ENCODE measurements around the gene ZFYVE9. TPM values are rescaled to one million over a fixed set of nuclear protein-coding genes. Genes with fewer than 3 reads are reported as not detected.
"Not testable (repeated sequence)": the region's sequence is repeated elsewhere in the genome, so short reads cannot be mapped to it uniquely, and the experiment has no call there.

The ZFYVE9 gene
- total and polyA plus RNA-seq, 2 of the 8 experiments (the other 6 are each of a cell fraction or from before 2014, with no cell fraction given), result 5.8 to 26.5 TPM

DNA sequence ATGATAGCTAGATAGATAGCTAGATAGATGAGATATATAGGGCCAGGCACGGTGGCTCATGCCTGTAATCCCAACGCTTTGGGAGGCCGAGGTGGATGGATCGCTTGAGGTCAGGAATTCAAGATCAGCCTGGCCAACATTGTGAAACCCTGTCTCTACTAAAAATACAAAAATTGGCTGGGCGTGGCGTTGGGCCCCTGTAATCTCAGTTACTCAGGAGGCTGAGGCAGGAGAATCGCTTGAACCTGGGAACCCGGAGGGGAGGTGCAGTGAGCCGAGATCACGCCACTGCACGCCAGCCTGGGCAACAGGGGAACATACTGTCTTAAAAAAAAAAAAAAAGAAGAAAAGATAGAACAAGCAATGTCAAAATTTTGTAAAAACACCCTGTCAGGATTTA, 8.6 kb downstream of the ZFYVE9 start:
- H3K27ac ChIP-seq (ENCODE audit: low read depth, low read length); H3K56ac ChIP-seq (replicated peaks; ENCODE audit: insufficient read length, low read depth, low read length); H2BK20ac ChIP-seq (ENCODE audit: low read length); H2BK12ac ChIP-seq (ENCODE audit: low read depth, low read length); H3K4me3 ChIP-seq (ENCODE audit: extremely low read depth in 1 of 4, insufficient read depth in 2 of 4, low read depth in 3 of 4, low read length in 4 of 4); H2AK5ac ChIP-seq (ENCODE audit: low read depth, low read length); H3K23me2 ChIP-seq (ENCODE audit: low read depth, low read length); H2AFZ ChIP-seq (ENCODE audit: low read length); H3K9ac ChIP-seq (replicated peaks in 1 of 4; ENCODE audit: extremely low read depth in 1 of 4, low read depth in 3 of 4, low read length in 3 of 4); H3K4me1 ChIP-seq (replicated peaks in 1 of 4; ENCODE audit: control insufficient read depth in 3 of 4, insufficient read depth in 4 of 4, low read length in 3 of 4); H3K23ac ChIP-seq (ENCODE audit: insufficient read length); H3K4ac ChIP-seq (replicated peaks; ENCODE audit: insufficient read length, low read depth, low read length); H3K36me3 ChIP-seq (ENCODE audit: control insufficient read depth in 2 of 4, insufficient read depth in 4 of 4, low read length in 3 of 4); H4K91ac ChIP-seq (replicated peaks; ENCODE audit: insufficient read length, low read length); H2BK15ac ChIP-seq (ENCODE audit: low read length); FAIRE-seq; H2BK5ac ChIP-seq (ENCODE audit: low read depth, low read length); DNase-seq (ENCODE audit: low read depth in 1 of 2, low spot score in 2 of 2); H3K14ac ChIP-seq (ENCODE audit: insufficient read length); H3K9me3 ChIP-seq (ENCODE audit: insufficient read depth in 2 of 2, low read depth in 1 of 2, low read length in 1 of 2); H3K27me3 ChIP-seq (replicated peaks in 1 of 4; ENCODE audit: control insufficient read depth in 3 of 4, extremely low read depth in 1 of 4, insufficient read depth in 3 of 4, low read length in 3 of 4); H4K8ac ChIP-seq (ENCODE audit: extremely low read depth, insufficient read depth, low read length); H3K79me1 ChIP-seq (ENCODE audit: low read depth, low read length); POLR2A ChIA-PET (ENCODE audit: partially characterized antibody); H3K4me2 ChIP-seq (ENCODE audit: insufficient read depth in 1 of 2, low read depth in 2 of 2, low read length in 2 of 2); CTCF ChIA-PET (ENCODE audit: partially characterized antibody); H3K18ac ChIP-seq (ENCODE audit: extremely low read depth, low read length); H4K20me1 ChIP-seq (replicated peaks in 1 of 2; ENCODE audit: control insufficient read depth in 1 of 2, insufficient read depth in 2 of 2, low read length in 2 of 2); H2BK120ac ChIP-seq (replicated peaks; ENCODE audit: low read depth, low read length); H4K5ac ChIP-seq (ENCODE audit: insufficient read length, low read depth, low read length): not testable (repeated sequence)
- WGBS, 2 experiments (ENCODE audit: extremely low coverage in 1 of 2, insufficient coverage in 1 of 2, insufficient read length in 1 of 2, insufficient replicate concordance in 2 of 2, low coverage in 1 of 2, low lambda C conversion rate in 2 of 2, missing lambda C conversion rate in 1 of 2), result 89% methylated on average over 11 of the region's 11 CpGs; no CpG with 5 or more reads in 1 of the 2 experiments
- peaks cover 8 to 60% of the 10 kb centered on the region in 2 experiments; a peak in 3 of 4 replicates for H3K79me2 ChIP-seq (ENCODE audit: control insufficient read depth in 1 of 2, insufficient read depth in 2 of 2, low read length in 2 of 2)

All from H1 (cell line).